Measurements from ENCODE around the gene AR. TPM values are rescaled to one million over a fixed set of nuclear protein-coding genes. Genes with fewer than 3 reads are reported as not detected.
"Not testable (repeated sequence)": the region's sequence is repeated elsewhere in the genome, so short reads cannot be mapped to it uniquely, and the experiment has no call there.

The AR gene
- total and polyA plus RNA-seq, 2 of the 8 experiments (the other 6 are each of a cell fraction or from before 2014, with no cell fraction given) = 7.1 to 10.7 TPM

DNA sequence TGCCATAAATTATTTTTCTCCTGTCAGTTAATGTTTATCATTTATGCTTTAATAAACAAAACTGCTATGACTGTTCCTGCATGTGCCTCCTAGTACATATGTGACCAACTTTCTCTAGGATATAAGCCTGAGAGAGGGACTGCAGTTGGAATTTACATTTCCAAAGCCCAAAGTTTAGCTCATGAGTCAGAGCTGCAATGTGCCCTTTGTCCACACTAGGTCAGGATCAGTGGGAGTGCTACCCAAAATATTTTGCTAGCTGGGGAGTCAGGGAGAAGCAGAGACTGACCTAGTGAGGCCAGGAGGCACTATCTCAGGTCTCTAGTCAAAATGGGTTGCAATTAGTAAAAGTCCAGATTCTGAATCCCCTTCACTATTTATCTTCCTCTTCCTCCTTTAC, 92.7 kb downstream of the AR start:
- Histone ChIP-seq H3K27me3 (replicated peaks in 1 of 4; ENCODE audit: control insufficient read depth in 3 of 4, extremely low read depth in 1 of 4, insufficient read depth in 3 of 4, low read length in 3 of 4) (no peaks in the 10 kb centered on the region), H3K79me1 (ENCODE audit: low read depth, low read length) (no peaks in the 10 kb centered on the region), H3K56ac (replicated peaks; ENCODE audit: insufficient read length, low read depth, low read length) (no peak overlapping the region), H3K18ac (ENCODE audit: extremely low read depth, low read length) (no peak overlapping the region), H4K8ac (ENCODE audit: extremely low read depth, insufficient read depth, low read length) (no peak overlapping the region), H3K9ac (replicated peaks in 1 of 4; ENCODE audit: extremely low read depth in 1 of 4, low read depth in 3 of 4, low read length in 3 of 4) (no peak overlapping the region), H2BK12ac (ENCODE audit: low read depth, low read length) (no peak overlapping the region), H4K5ac (ENCODE audit: insufficient read length, low read depth, low read length) (no peak overlapping the region), H2BK20ac (ENCODE audit: low read length) (no peak overlapping the region), H3K4me3 (ENCODE audit: extremely low read depth in 1 of 4, insufficient read depth in 2 of 4, low read depth in 3 of 4, low read length in 4 of 4) (0 out of 8 replicates have a peak overlapping the region, but pooled peaks of 1 of the 4 experiments have one; percentile 26), H3K14ac (ENCODE audit: insufficient read length) (no peak overlapping the region), H3K9me3 (ENCODE audit: insufficient read depth in 2 of 2, low read depth in 1 of 2, low read length in 1 of 2) (peaks cover 0 to 3% of the 10 kb centered on the region in 2 experiments; a peak in 1 of 4 replicates), H2BK15ac (ENCODE audit: low read length) (no peak overlapping the region), H3K23ac (ENCODE audit: insufficient read length) (no peak overlapping the region), H3K36me3 (ENCODE audit: control insufficient read depth in 2 of 4, insufficient read depth in 4 of 4, low read length in 3 of 4) (no peaks in the 10 kb centered on the region), H3K79me2 (ENCODE audit: control insufficient read depth in 1 of 2, insufficient read depth in 2 of 2, low read length in 2 of 2) (peaks cover 0 to 3% of the 10 kb centered on the region in 2 experiments; a peak in 1 of 4 replicates), H3K4me2 (ENCODE audit: insufficient read depth in 1 of 2, low read depth in 2 of 2, low read length in 2 of 2) (no peak overlapping the region), H4K20me1 (replicated peaks in 1 of 2; ENCODE audit: control insufficient read depth in 1 of 2, insufficient read depth in 2 of 2, low read length in 2 of 2) (no peaks in the 10 kb centered on the region), H4K91ac (replicated peaks; ENCODE audit: insufficient read length, low read length) (no peak overlapping the region), H3K23me2 (ENCODE audit: low read depth, low read length) (no peaks in the 10 kb centered on the region), H3K4ac (replicated peaks; ENCODE audit: insufficient read length, low read depth, low read length) (no peak overlapping the region), H2AFZ (ENCODE audit: low read length) (no peak overlapping the region), H2BK5ac (ENCODE audit: low read depth, low read length) (no peak overlapping the region), H2AK5ac (ENCODE audit: low read depth, low read length) (no peak overlapping the region), H3K4me1 (replicated peaks in 1 of 4; ENCODE audit: control insufficient read depth in 3 of 4, insufficient read depth in 4 of 4, low read length in 3 of 4) (no peaks in the 10 kb centered on the region; a peak in 1 of 7 replicates), H2BK120ac (replicated peaks; ENCODE audit: low read depth, low read length) (no peak overlapping the region), H3K27ac (ENCODE audit: low read depth, low read length) (no peak overlapping the region)
- TF ChIP-seq NRF1 (IDR thresholded peaks at IDR 0.05; ENCODE audit: low read depth, low read length) (no peak), JUND (IDR thresholded peaks at IDR 0.05; ENCODE audit: low read length) (peak; percentile 39; the same call in 1 of the 2 replicates)
- no peak for DNase-seq (ENCODE audit: low read depth in 1 of 2, low spot score in 2 of 2)
- FAIRE-seq = peak; percentile 89
- POLR2A ChIA-PET (ENCODE audit: partially characterized antibody) = no interaction called here
- CTCF ChIA-PET (ENCODE audit: partially characterized antibody) = no interaction called here

DNA sequence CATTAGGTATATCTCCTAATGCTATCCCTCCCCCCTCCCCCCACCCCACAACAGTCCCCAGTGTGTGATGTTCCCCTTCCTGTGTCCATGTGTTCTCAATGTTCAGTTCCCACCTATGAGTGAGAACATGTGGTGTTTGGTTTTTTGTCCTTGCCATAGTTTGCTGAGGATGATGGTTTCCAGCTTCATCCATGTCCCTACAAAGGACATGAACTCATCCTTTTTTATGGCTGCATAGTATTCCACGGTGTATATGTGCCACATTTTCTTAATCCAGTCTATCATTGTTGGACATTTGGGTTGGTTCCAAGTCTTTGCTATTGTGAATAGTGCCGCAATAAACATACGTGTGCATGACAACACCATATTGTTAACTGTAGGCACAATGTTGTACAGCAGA, 93.5 kb downstream of the AR start:
- H3K79me2 ChIP-seq (ENCODE audit: control insufficient read depth in 1 of 2, insufficient read depth in 2 of 2, low read length in 2 of 2); CTCF ChIA-PET (ENCODE audit: partially characterized antibody); H4K20me1 ChIP-seq (replicated peaks in 1 of 2; ENCODE audit: control insufficient read depth in 1 of 2, insufficient read depth in 2 of 2, low read length in 2 of 2); DNase-seq (ENCODE audit: low read depth in 1 of 2, low spot score in 2 of 2); POLR2A ChIA-PET (ENCODE audit: partially characterized antibody); H3K4me2 ChIP-seq (ENCODE audit: insufficient read depth in 1 of 2, low read depth in 2 of 2, low read length in 2 of 2); H2BK120ac ChIP-seq (replicated peaks; ENCODE audit: low read depth, low read length); H2BK20ac ChIP-seq (ENCODE audit: low read length); H3K36me3 ChIP-seq (ENCODE audit: control insufficient read depth in 2 of 4, insufficient read depth in 4 of 4, low read length in 3 of 4); H4K8ac ChIP-seq (ENCODE audit: extremely low read depth, insufficient read depth, low read length); H3K4ac ChIP-seq (replicated peaks; ENCODE audit: insufficient read length, low read depth, low read length); H3K9me3 ChIP-seq (ENCODE audit: insufficient read depth in 2 of 2, low read depth in 1 of 2, low read length in 1 of 2); H2AFZ ChIP-seq (ENCODE audit: low read length); H3K79me1 ChIP-seq (ENCODE audit: low read depth, low read length); H3K9ac ChIP-seq (replicated peaks in 1 of 4; ENCODE audit: extremely low read depth in 1 of 4, low read depth in 3 of 4, low read length in 3 of 4); H3K23me2 ChIP-seq (ENCODE audit: low read depth, low read length); H3K18ac ChIP-seq (ENCODE audit: extremely low read depth, low read length); H2AK5ac ChIP-seq (ENCODE audit: low read depth, low read length); H3K4me1 ChIP-seq (replicated peaks in 1 of 4; ENCODE audit: control insufficient read depth in 3 of 4, insufficient read depth in 4 of 4, low read length in 3 of 4); H2BK12ac ChIP-seq (ENCODE audit: low read depth, low read length); H4K5ac ChIP-seq (ENCODE audit: insufficient read length, low read depth, low read length); FAIRE-seq; H2BK5ac ChIP-seq (ENCODE audit: low read depth, low read length); H3K14ac ChIP-seq (ENCODE audit: insufficient read length); H3K56ac ChIP-seq (replicated peaks; ENCODE audit: insufficient read length, low read depth, low read length); H3K27ac ChIP-seq (ENCODE audit: low read depth, low read length); H2BK15ac ChIP-seq (ENCODE audit: low read length); H3K23ac ChIP-seq (ENCODE audit: insufficient read length); H4K91ac ChIP-seq (replicated peaks; ENCODE audit: insufficient read length, low read length); H3K4me3 ChIP-seq (ENCODE audit: extremely low read depth in 1 of 4, insufficient read depth in 2 of 4, low read depth in 3 of 4, low read length in 4 of 4); H3K27me3 ChIP-seq (replicated peaks in 1 of 4; ENCODE audit: control insufficient read depth in 3 of 4, extremely low read depth in 1 of 4, insufficient read depth in 3 of 4, low read length in 3 of 4): not testable (repeated sequence)
- 94% methylated on average over 2 of the region's 3 CpGs; no CpG with 5 or more reads in 1 of the 2 experiments for WGBS, 2 experiments (ENCODE audit: extremely low coverage in 1 of 2, insufficient coverage in 1 of 2, insufficient read length in 1 of 2, insufficient replicate concordance in 2 of 2, low coverage in 1 of 2, low lambda C conversion rate in 2 of 2, missing lambda C conversion rate in 1 of 2)

All from H1 (cell line).